Measurements from ENCODE around the gene GLYR1. TPM values are rescaled to one million over a fixed set of nuclear protein-coding genes. Genes with fewer than 3 reads are reported as not detected.

GLYR1 gene
- total and polyA plus RNA-seq, 2 of the 4 experiments (the other 2 are of a cell fraction) = 26.0 to 54.2 TPM

DNA sequence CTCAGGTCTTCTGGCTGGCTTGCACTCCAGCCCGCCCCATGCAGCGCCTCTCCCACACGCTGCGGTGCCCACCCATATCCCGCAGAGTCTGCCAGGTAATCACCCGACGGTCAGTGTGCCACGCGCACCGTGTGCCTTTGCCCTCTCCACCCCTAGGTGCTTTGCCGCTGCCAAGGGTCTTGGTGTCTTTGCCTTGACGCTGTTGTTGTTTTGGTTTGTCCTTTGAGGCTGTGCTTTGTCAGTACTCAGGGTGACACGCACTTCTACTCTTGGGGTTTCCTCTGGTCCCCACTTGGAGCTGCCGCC is 30.2 kb upstream of the GLYR1 start:
- H2BK5ac ChIP-seq (ENCODE audit: low read depth, low read length, poor library complexity, severe bottlenecking) = no peak overlapping the region

More for the DNA sequence above, 30.2 kb upstream of the GLYR1 start:
- DNase-seq (no peak), ATAC-seq (ENCODE audit: low read depth) (no peak)
- Histone ChIP-seq H3K9me3 (ENCODE audit: control insufficient read depth, insufficient read depth, low read length) (no peaks in the 10 kb centered on the region), H3K9me1 (ENCODE audit: insufficient read depth, low read length) (peaks cover 4% of the 10 kb centered on the region), H3K27ac (ENCODE audit: insufficient read depth, low read length) (no peak overlapping the region), H2AK5ac (ENCODE audit: low read depth, low read length) (no peak overlapping the region), H3K56ac (ENCODE audit: extremely low read depth, insufficient read depth, low read length) (no peak overlapping the region), H3K18ac (ENCODE audit: low read depth, low read length) (no peak overlapping the region), H3K27me3 (ENCODE audit: control insufficient read depth, insufficient read depth, low read length) (no peaks in the 10 kb centered on the region), H3K14ac (replicated peaks; ENCODE audit: low read depth, low read length) (no peak overlapping the region), H3K9ac (ENCODE audit: low read depth, low read length) (no peak overlapping the region), H3K36me3 (ENCODE audit: control insufficient read depth, insufficient read depth, low read length) (peaks cover 74% of the 10 kb centered on the region), H2BK15ac (ENCODE audit: low read depth, low read length) (no peak overlapping the region), H3K4me1 (ENCODE audit: control insufficient read depth, insufficient read depth, low read length) (peaks cover 4% of the 10 kb centered on the region), H3K4me3 (ENCODE audit: insufficient read depth, low read depth, low read length) (no peak overlapping the region), H2AK9ac (replicated peaks; ENCODE audit: low read depth, low read length, poor library complexity) (no peak overlapping the region), H3K23ac (ENCODE audit: low read depth, low read length) (no peak overlapping the region), H3K79me1 (ENCODE audit: low read depth in 1 of 2, low read length in 2 of 2) (peaks cover 8 to 23% of the 10 kb centered on the region in 2 experiments; a peak in 3 of 4 replicates), H2BK20ac (ENCODE audit: low read depth, low read length) (no peak overlapping the region), H2AFZ (replicated peaks; ENCODE audit: low read length, poor library complexity) (no peak overlapping the region), H4K20me1 (ENCODE audit: insufficient read depth, low read length) (peaks cover 11% of the 10 kb centered on the region; the same call in 1 of the 2 replicates), H4K5ac (ENCODE audit: low read depth, low read length) (no peak overlapping the region), H3K4ac (ENCODE audit: low read depth, low read length) (no peak overlapping the region), H3K4me2 (ENCODE audit: low read depth, low read length) (no peak overlapping the region), H4K91ac (ENCODE audit: insufficient read depth, low read depth, low read length) (no peak overlapping the region), H4K8ac (ENCODE audit: low read depth in 2 of 2, low read length in 2 of 2) (no peak overlapping the region), H2BK120ac (ENCODE audit: low read depth, low read length) (no peak overlapping the region)
- TF ChIP-seq CHD1 (IDR thresholded peaks at IDR 0.05; ENCODE audit: low read depth, low read length) = no peak
- no peak for TF ChIP-seq RFX5 (IDR thresholded peaks at IDR 0.05; ENCODE audit: low read depth, low read length)
- TF ChIP-seq NFE2L2 (IDR thresholded peaks at IDR 0.05; ENCODE audit: low read depth, low read length) = no peak
- no peak for TF ChIP-seq FOS (IDR thresholded peaks at IDR 0.05; ENCODE audit: low read depth, low read length)
- TF ChIP-seq CEBPB (IDR thresholded peaks at IDR 0.05; ENCODE audit: low read depth, low read length) = no peak
- no peak for TF ChIP-seq RCOR1 (IDR thresholded peaks at IDR 0.05; ENCODE audit: insufficient replicate concordance, low read length)
- no peak for TF ChIP-seq BHLHE40 (IDR thresholded peaks at IDR 0.05; ENCODE audit: low read depth, low read length)
- TF ChIP-seq MAZ (IDR thresholded peaks at IDR 0.05; ENCODE audit: borderline replicate concordance, low read depth, low read length) = no peak
- TF ChIP-seq RAD21 (IDR thresholded peaks at IDR 0.05; ENCODE audit: low read length) = no peak
- no peak for TF ChIP-seq MXI1 (IDR thresholded peaks at IDR 0.05; ENCODE audit: borderline replicate concordance, low read depth, low read length)
- TF ChIP-seq POLR2A (IDR thresholded peaks at IDR 0.05; ENCODE audit: low read depth, low read length) = no peak
- TF ChIP-seq, protein P1, sequence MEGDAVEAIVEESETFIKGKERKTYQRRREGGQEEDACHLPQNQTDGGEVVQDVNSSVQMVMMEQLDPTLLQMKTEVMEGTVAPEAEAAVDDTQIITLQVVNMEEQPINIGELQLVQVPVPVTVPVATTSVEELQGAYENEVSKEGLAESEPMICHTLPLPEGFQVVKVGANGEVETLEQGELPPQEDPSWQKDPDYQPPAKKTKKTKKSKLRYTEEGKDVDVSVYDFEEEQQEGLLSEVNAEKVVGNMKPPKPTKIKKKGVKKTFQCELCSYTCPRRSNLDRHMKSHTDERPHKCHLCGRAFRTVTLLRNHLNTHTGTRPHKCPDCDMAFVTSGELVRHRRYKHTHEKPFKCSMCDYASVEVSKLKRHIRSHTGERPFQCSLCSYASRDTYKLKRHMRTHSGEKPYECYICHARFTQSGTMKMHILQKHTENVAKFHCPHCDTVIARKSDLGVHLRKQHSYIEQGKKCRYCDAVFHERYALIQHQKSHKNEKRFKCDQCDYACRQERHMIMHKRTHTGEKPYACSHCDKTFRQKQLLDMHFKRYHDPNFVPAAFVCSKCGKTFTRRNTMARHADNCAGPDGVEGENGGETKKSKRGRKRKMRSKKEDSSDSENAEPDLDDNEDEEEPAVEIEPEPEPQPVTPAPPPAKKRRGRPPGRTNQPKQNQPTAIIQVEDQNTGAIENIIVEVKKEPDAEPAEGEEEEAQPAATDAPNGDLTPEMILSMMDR (conservative IDR thresholded peaks at IDR 0.05; ENCODE audit: low read depth, low read length) = no peak
- TF ChIP-seq MAFK (IDR thresholded peaks at IDR 0.05; ENCODE audit: low read depth, low read length) = no peak
- POLR2A ChIA-PET (ENCODE audit: unreplicated experiment) = no interaction called here
- dilution Hi-C loops (cut with HindIII; ENCODE audit: low sequenced_read_pairs, unreplicated experiment) = no loop called here
- in situ Hi-C loops (cut with MboI; ENCODE audit: low sequenced_read_pairs) = no loop called here
- CTCF ChIA-PET = no interaction called here
- no CpG with 5 or more reads among the region's 14 CpGs for WGBS, 2 experiments (ENCODE audit: extremely low coverage in 2 of 2, insufficient read length in 1 of 2)
- intact Hi-C loops (cut with micrococcal nuclease) = no loop called here
- no TSS peak for BruUV-seq (replicated peaks)
